Coronary artery (tissue), 2 donors: Measurements from ENCODE around the gene ALS2CL.

Experiments
- DNase-seq: peaks from one replicate; pipeline ENCODE4 v3.0.0-alpha.2; 2017; ENCODE audit warnings: low spot score
- H3K27ac ChIP-seq, 2 donors: fragments of 200-600 bp; sonication (generic); one replicate each; pipeline ENCODE4 v1.5.1; 2016 to 2019
- H3K4me3 ChIP-seq: fragments of 200-600 bp; sonication (generic); 2 replicates; pipeline ENCODE4 v1.5.1; 2016; ENCODE audit warnings: mild to moderate bottlenecking, moderate library complexity
- TF ChIP-seq, protein P1 (sequence below): fragments of 200-600 bp; sonication (generic); IDR thresholded peaks from one replicate; pipeline ENCODE4 v1.5.1; 2019; ENCODE audit warnings: antibody characterized with exemption

ALS2CL gene

DNA sequence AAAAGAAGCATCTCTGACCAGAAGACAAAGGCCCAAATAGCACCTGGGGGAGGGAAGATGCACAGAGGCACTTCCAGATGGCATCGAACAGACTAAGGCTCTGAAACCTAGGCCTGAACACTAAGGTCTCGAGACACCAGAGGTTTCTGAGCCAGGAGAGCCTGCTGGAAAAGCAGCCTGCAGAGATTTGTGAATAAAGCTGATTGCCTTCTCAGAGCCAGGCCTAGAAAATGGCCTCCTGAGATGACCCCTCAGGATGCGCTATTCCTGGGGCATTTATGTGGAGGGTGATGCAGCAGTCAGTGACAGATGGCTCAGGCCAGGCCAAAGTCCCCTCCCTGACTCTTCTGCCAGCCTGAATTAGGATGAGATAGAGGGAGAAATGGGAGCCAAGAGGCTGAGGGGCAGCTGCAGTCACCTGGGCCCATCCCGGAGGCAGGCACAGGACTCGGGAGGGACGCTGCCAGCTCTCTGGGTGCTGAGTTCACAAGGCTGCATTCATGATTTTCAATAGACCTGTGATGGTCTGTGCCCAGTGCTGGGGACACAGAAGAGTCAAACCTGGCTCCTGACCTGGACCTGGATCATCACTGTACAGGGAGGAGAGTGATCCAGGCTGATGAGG lies 17.3 kb upstream of the ALS2CL start:
- peak; percentile 68 for DNase-seq
- TF ChIP-seq, protein P1, sequence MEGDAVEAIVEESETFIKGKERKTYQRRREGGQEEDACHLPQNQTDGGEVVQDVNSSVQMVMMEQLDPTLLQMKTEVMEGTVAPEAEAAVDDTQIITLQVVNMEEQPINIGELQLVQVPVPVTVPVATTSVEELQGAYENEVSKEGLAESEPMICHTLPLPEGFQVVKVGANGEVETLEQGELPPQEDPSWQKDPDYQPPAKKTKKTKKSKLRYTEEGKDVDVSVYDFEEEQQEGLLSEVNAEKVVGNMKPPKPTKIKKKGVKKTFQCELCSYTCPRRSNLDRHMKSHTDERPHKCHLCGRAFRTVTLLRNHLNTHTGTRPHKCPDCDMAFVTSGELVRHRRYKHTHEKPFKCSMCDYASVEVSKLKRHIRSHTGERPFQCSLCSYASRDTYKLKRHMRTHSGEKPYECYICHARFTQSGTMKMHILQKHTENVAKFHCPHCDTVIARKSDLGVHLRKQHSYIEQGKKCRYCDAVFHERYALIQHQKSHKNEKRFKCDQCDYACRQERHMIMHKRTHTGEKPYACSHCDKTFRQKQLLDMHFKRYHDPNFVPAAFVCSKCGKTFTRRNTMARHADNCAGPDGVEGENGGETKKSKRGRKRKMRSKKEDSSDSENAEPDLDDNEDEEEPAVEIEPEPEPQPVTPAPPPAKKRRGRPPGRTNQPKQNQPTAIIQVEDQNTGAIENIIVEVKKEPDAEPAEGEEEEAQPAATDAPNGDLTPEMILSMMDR: no peak
- H3K27ac ChIP-seq: no peak overlapping the region
- no peak overlapping the region for H3K4me3 ChIP-seq

DNA sequence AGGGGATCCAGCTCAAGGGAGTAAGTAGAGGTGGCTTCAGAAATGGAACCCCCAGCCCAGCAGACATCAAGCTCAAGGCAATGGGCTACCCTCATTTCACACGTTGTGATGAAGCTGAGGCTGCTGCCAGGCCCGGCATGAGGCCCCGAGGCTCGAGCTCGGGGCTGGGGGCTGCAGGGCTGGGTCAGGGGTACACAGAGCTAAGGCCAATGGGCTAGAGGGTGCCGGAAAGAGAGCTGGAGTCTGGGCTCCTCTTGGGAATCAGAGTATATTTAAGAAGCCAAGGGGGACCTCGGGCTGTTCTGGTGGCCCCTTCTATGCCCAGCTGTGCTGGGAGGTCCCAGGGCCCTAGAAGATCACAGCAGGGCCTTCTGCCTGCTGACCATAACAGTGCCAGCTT lies 16.8 kb upstream of the ALS2CL start:
- DNase-seq: peak; percentile 43
- TF ChIP-seq, protein P1: no peak
- Histone ChIP-seq H3K27ac (no peak overlapping the region), H3K4me3 (no peak overlapping the region)

GRCh38 chr3:46709721-46710120 lies 16.2 kb upstream of the ALS2CL start:
- H3K4me3 ChIP-seq: no peak overlapping the region
- TF ChIP-seq, protein P1: no peak
- DNase-seq: peak; percentile 50
- no peak overlapping the region for H3K27ac ChIP-seq

DNA sequence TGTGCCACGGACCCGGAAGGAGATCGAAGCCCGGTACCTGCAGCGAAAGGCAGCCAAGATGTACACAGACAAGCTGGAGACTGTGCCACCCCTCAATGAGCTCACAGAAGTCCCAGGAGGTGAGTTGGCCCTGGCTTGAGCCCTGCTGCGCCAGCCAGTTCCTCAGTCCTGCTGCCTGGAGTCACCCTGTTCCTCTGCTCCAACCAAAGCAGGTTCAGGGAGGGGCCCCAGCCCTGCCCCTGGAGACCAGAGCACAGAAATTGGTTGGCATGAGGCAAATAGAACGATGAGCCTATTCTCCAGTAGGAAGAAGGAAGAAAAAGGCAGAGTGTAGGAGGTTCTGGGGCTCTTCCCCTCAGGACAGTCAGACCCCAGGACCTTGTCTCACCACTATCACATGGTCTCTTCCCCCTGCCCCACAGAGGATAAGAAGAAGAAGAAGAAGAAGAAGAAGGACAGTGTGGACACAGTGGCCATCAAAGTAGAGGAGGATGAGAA lies 15.7 kb upstream of the ALS2CL start:
- no peak overlapping the region for H3K4me3 ChIP-seq
- TF ChIP-seq, protein P1: no peak
- peak; percentile 31 for DNase-seq
- no peak overlapping the region for H3K27ac ChIP-seq

GRCh38 chr3:46708401-46709156 lies 15.1 kb upstream of the ALS2CL start:
- Histone ChIP-seq H3K4me3 (no peak overlapping the region), H3K27ac (no peak overlapping the region)
- TF ChIP-seq, protein P1: no peak
- peak; percentile 68 for DNase-seq

DNA sequence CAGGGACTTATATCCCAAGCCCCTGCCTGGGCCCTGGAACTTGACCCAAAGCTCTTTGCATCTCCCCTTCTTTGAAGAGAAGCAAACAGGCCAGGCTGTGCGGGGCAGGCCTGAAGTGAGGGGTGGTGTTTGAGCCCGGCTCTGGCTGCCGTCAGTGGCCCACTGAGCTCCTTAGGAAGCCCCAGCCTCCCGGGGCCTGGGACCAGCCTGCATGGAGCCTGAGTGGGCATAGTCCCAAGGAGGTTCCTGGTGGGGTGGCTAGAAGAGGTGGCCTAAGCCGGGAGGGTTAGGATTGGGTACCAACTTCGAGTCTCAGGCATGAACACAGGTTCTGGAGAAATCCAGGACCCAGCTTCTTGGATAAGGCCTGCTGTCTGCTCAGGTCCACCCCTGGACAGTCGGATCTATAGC lies 14.1 kb upstream of the ALS2CL start:
- TF ChIP-seq, protein P1: no peak
- Histone ChIP-seq H3K27ac (no peak overlapping the region), H3K4me3 (no peak overlapping the region)
- peak; percentile 41 for DNase-seq
